ENCODE measurements around the gene PEF1.

The PEF1 gene

GRCh38 chr1:31627930-31628559, 16.6 kb downstream of the PEF1 start:
- H3K36me3 ChIP-seq (ENCODE audit: control insufficient read depth, insufficient read depth, low read length): peaks cover 53% of the 10 kb centered on the region
- no peak overlapping the region for H3K27ac ChIP-seq (ENCODE audit: low read depth, low read length, severe bottlenecking)
- H3K4me1 ChIP-seq (ENCODE audit: control insufficient read depth, insufficient read depth, low read length, poor library complexity, severe bottlenecking): peaks cover 51% of the 10 kb centered on the region
- WGBS, 2 experiments (ENCODE audit: insufficient coverage in 2 of 2): 85 to 86% methylated on average over 8 to 10 of the region's 11 CpGs
- H3K4me3 ChIP-seq (ENCODE audit: extremely low read depth, insufficient read depth, low read length, poor library complexity, severe bottlenecking): no peak overlapping the region
- no peaks in the 10 kb centered on the region for H3K9me3 ChIP-seq (ENCODE audit: control insufficient read depth, low read length)

- Histone ChIP-seq H3K27ac (ENCODE audit: low read depth, low read length, severe bottlenecking) (peak overlapping the region; percentile 23), H3K36me3 (ENCODE audit: control insufficient read depth, insufficient read depth, low read length) (peaks cover 47% of the 10 kb centered on the region), H3K9me3 (ENCODE audit: control insufficient read depth, low read length) (no peaks in the 10 kb centered on the region), H3K4me1 (ENCODE audit: control insufficient read depth, insufficient read depth, low read length, poor library complexity, severe bottlenecking) (peaks cover 51% of the 10 kb centered on the region), H3K4me3 (ENCODE audit: extremely low read depth, insufficient read depth, low read length, poor library complexity, severe bottlenecking) (no peak overlapping the region)
- 91 to 98% methylated on average over 8 to 12 of the region's 13 CpGs for WGBS, 2 experiments (ENCODE audit: insufficient coverage in 2 of 2)
Measured at GRCh38 chr1:31627301-31627929, 17.3 kb downstream of the PEF1 start.

GRCh38 chr1:31626223-31627207, 18.2 kb downstream of the PEF1 start:
- WGBS, 2 experiments (ENCODE audit: insufficient coverage in 2 of 2): 74 to 80% methylated on average over 23 of the region's 23 CpGs
- no peaks in the 10 kb centered on the region for H3K9me3 ChIP-seq (ENCODE audit: control insufficient read depth, low read length)
- H3K4me1 ChIP-seq (ENCODE audit: control insufficient read depth, insufficient read depth, low read length, poor library complexity, severe bottlenecking): peaks cover 51% of the 10 kb centered on the region
- peaks cover 42% of the 10 kb centered on the region for H3K36me3 ChIP-seq (ENCODE audit: control insufficient read depth, insufficient read depth, low read length)
- peak overlapping the region; percentile 49 for H3K27ac ChIP-seq (ENCODE audit: low read depth, low read length, severe bottlenecking)
- no peak overlapping the region for H3K4me3 ChIP-seq (ENCODE audit: extremely low read depth, insufficient read depth, low read length, poor library complexity, severe bottlenecking)

- no peaks in the 10 kb centered on the region for H3K9me3 ChIP-seq (ENCODE audit: control insufficient read depth, low read length)
- WGBS, 2 experiments (ENCODE audit: insufficient coverage in 2 of 2): 93% methylated on average over 3 of the region's 4 CpGs; no CpG with 5 or more reads in 1 of the 2 experiments
- H3K27ac ChIP-seq (ENCODE audit: low read depth, low read length, severe bottlenecking): peak overlapping the region; percentile 29
- H3K4me1 ChIP-seq (ENCODE audit: control insufficient read depth, insufficient read depth, low read length, poor library complexity, severe bottlenecking): peaks cover 51% of the 10 kb centered on the region
- H3K4me3 ChIP-seq (ENCODE audit: extremely low read depth, insufficient read depth, low read length, poor library complexity, severe bottlenecking): no peak overlapping the region
- peaks cover 36% of the 10 kb centered on the region for H3K36me3 ChIP-seq (ENCODE audit: control insufficient read depth, insufficient read depth, low read length)
Measured at GRCh38 chr1:31625561-31626222, 19.0 kb downstream of the PEF1 start.

GRCh38 chr1:31624731-31625514, 19.8 kb downstream of the PEF1 start:
- Histone ChIP-seq H3K9me3 (ENCODE audit: control insufficient read depth, low read length) (no peaks in the 10 kb centered on the region), H3K4me1 (ENCODE audit: control insufficient read depth, insufficient read depth, low read length, poor library complexity, severe bottlenecking) (peaks cover 47% of the 10 kb centered on the region), H3K4me3 (ENCODE audit: extremely low read depth, insufficient read depth, low read length, poor library complexity, severe bottlenecking) (no peak overlapping the region), H3K27ac (ENCODE audit: low read depth, low read length, severe bottlenecking) (no peak overlapping the region), H3K36me3 (ENCODE audit: control insufficient read depth, insufficient read depth, low read length) (peaks cover 29% of the 10 kb centered on the region)
- 92 to 96% methylated on average over 6 to 16 of the region's 16 CpGs for WGBS, 2 experiments (ENCODE audit: insufficient coverage in 2 of 2)

GRCh38 chr1:31624309-31624708, 20.4 kb downstream of the PEF1 start:
- Histone ChIP-seq H3K4me1 (ENCODE audit: control insufficient read depth, insufficient read depth, low read length, poor library complexity, severe bottlenecking) (peaks cover 41% of the 10 kb centered on the region), H3K4me3 (ENCODE audit: extremely low read depth, insufficient read depth, low read length, poor library complexity, severe bottlenecking) (no peak overlapping the region)
- 93 to 95% methylated on average over 5 of the region's 5 CpGs for WGBS, 2 experiments (ENCODE audit: insufficient coverage in 2 of 2)

GRCh38 chr1:31623365-31623764, 21.3 kb downstream of the PEF1 start:
- H3K36me3 ChIP-seq (ENCODE audit: control insufficient read depth, insufficient read depth, low read length): peaks cover 13% of the 10 kb centered on the region
- H3K27ac ChIP-seq (ENCODE audit: low read depth, low read length, severe bottlenecking): no peak overlapping the region
- no peaks in the 10 kb centered on the region for H3K9me3 ChIP-seq (ENCODE audit: control insufficient read depth, low read length)
- 94 to 99% methylated on average over 9 to 10 of the region's 12 CpGs for WGBS, 2 experiments (ENCODE audit: insufficient coverage in 2 of 2)
- H3K4me1 ChIP-seq (ENCODE audit: control insufficient read depth, insufficient read depth, low read length, poor library complexity, severe bottlenecking): peaks cover 32% of the 10 kb centered on the region
- no peak overlapping the region for H3K4me3 ChIP-seq (ENCODE audit: extremely low read depth, insufficient read depth, low read length, poor library complexity, severe bottlenecking)

More at GRCh38 chr1:31624309-31624708, 20.4 kb downstream of the PEF1 start:
- Histone ChIP-seq H3K9me3 (ENCODE audit: control insufficient read depth, low read length) (no peaks in the 10 kb centered on the region), H3K27ac (ENCODE audit: low read depth, low read length, severe bottlenecking) (no peak overlapping the region), H3K36me3 (ENCODE audit: control insufficient read depth, insufficient read depth, low read length) (peaks cover 22% of the 10 kb centered on the region)

- Histone ChIP-seq H3K27ac (ENCODE audit: low read depth, low read length, severe bottlenecking) (no peak overlapping the region), H3K4me3 (ENCODE audit: extremely low read depth, insufficient read depth, low read length, poor library complexity, severe bottlenecking) (no peak overlapping the region)
- WGBS, 2 experiments (ENCODE audit: insufficient coverage in 2 of 2): 86 to 94% methylated on average over 9 to 13 of the region's 15 CpGs
Measured at GRCh38 chr1:31621847-31622730, 22.6 kb downstream of the PEF1 start.

GRCh38 chr1:31621498-31621820, 23.2 kb downstream of the PEF1 start:
- H3K4me1 ChIP-seq (ENCODE audit: control insufficient read depth, insufficient read depth, low read length, poor library complexity, severe bottlenecking): peaks cover 13% of the 10 kb centered on the region
- WGBS, 2 experiments (ENCODE audit: insufficient coverage in 2 of 2): 87 to 100% methylated on average over 4 to 5 of the region's 5 CpGs
- no peak overlapping the region for H3K4me3 ChIP-seq (ENCODE audit: extremely low read depth, insufficient read depth, low read length, poor library complexity, severe bottlenecking)
- no peak overlapping the region for H3K27ac ChIP-seq (ENCODE audit: low read depth, low read length, severe bottlenecking)
- no peaks in the 10 kb centered on the region for H3K9me3 ChIP-seq (ENCODE audit: control insufficient read depth, low read length)
- H3K36me3 ChIP-seq (ENCODE audit: control insufficient read depth, insufficient read depth, low read length): no peaks in the 10 kb centered on the region

More at GRCh38 chr1:31621847-31622730, 22.6 kb downstream of the PEF1 start:
- H3K4me1 ChIP-seq (ENCODE audit: control insufficient read depth, insufficient read depth, low read length, poor library complexity, severe bottlenecking): peaks cover 19% of the 10 kb centered on the region
- peaks cover 1% of the 10 kb centered on the region for H3K36me3 ChIP-seq (ENCODE audit: control insufficient read depth, insufficient read depth, low read length)
- H3K9me3 ChIP-seq (ENCODE audit: control insufficient read depth, low read length): no peaks in the 10 kb centered on the region
